ENCODE results near the gene CMTR1.

Gene CMTR1

GRCh38 chr6:37480118-37480736 lies 47.2 kb downstream of the CMTR1 start:
- no peak for DNase-seq

GRCh38 chr6:37480951-37481534 lies 48.0 kb downstream of the CMTR1 start:
- DNase-seq: no peak

- no peak for DNase-seq
Measured at GRCh38 chr6:37481711-37482605, 48.9 kb downstream of the CMTR1 start.

GRCh38 chr6:37482606-37483251 lies 49.7 kb downstream of the CMTR1 start:
- no peak for DNase-seq

GRCh38 chr6:37483252-37483901 lies 50.4 kb downstream of the CMTR1 start:
- DNase-seq: no peak

GRCh38 chr6:37483917-37484785 lies 51.1 kb downstream of the CMTR1 start:
- DNase-seq: peak; percentile 70

- DNase-seq: no peak
Measured at GRCh38 chr6:37484786-37485170, 51.8 kb downstream of the CMTR1 start.

GRCh38 chr6:37485291-37485702 lies 52.3 kb downstream of the CMTR1 start:
- DNase-seq: no peak

GRCh38 chr6:37486121-37486839 lies 53.3 kb downstream of the CMTR1 start:
- DNase-seq: no peak

GRCh38 chr6:37487591-37488380 lies 54.8 kb downstream of the CMTR1 start:
- DNase-seq: no peak

- no peak for DNase-seq
Measured at GRCh38 chr6:37488476-37488875, 55.5 kb downstream of the CMTR1 start.

GRCh38 chr6:37489697-37490336 lies 56.8 kb downstream of the CMTR1 start:
- no peak for DNase-seq

- no peak for DNase-seq
Measured at GRCh38 chr6:37490536-37491170, 57.6 kb downstream of the CMTR1 start.

GRCh38 chr6:37491171-37491829 lies 58.3 kb downstream of the CMTR1 start:
- DNase-seq: no peak

- DNase-seq: no peak
Measured at GRCh38 chr6:37491830-37492208, 58.8 kb downstream of the CMTR1 start.

GRCh38 chr6:37492236-37492972 lies 59.4 kb downstream of the CMTR1 start:
- DNase-seq: no peak

GRCh38 chr6:37492991-37493660 lies 60.1 kb downstream of the CMTR1 start:
- no peak for DNase-seq

- DNase-seq: no peak
Measured at GRCh38 chr6:37493661-37493995, 60.6 kb downstream of the CMTR1 start.
